ENCODE data around the gene G3BP1. TPM values are rescaled to one million over a fixed set of nuclear protein-coding genes. Genes with fewer than 3 reads are reported as not detected.

G3BP1 gene
- 295 and 342 TPM in 2 replicates for total RNA-seq (2014; rRNA removed; shearing (Covaris generic))
- polyA plus RNA-seq (2015; cell fraction: cytosol; rRNA removed): 151 and 163 TPM in 2 replicates
- polyA plus RNA-seq (2015; cell fraction: nucleus; rRNA removed): 289 and 320 TPM in 2 replicates

- DNase-seq (ENCODE audit: low read depth): peak; percentile 100
These were observed at the start of gene G3BP1 for GRCh38 chr5:151771259-151772028. Gene G3BP1, plus strand, starts transcription at chr5:151771954. Its CDS starts 14,667 bp downstream, at chr5:151786621.

- no peak for DNase-seq (ENCODE audit: low read depth)
These were observed 49.2 kb upstream of the G3BP1 start for GRCh38 chr5:151722546-151722945.

GRCh38 chr5:151724360-151724759, 47.4 kb upstream of the G3BP1 start:
- DNase-seq (ENCODE audit: low read depth): no peak

- peak; percentile 47 for DNase-seq (ENCODE audit: low read depth)
These were observed 42.2 kb upstream of the G3BP1 start for GRCh38 chr5:151729597-151729996.

- DNase-seq (ENCODE audit: low read depth): no peak
These were observed 41.4 kb upstream of the G3BP1 start for GRCh38 chr5:151730381-151730780.

GRCh38 chr5:151733358-151734063, 38.2 kb upstream of the G3BP1 start:
- no peak for DNase-seq (ENCODE audit: low read depth)

GRCh38 chr5:151734064-151734408, 37.7 kb upstream of the G3BP1 start:
- no peak for DNase-seq (ENCODE audit: low read depth)

GRCh38 chr5:151735646-151736045, 36.1 kb upstream of the G3BP1 start:
- DNase-seq (ENCODE audit: low read depth): no peak

- DNase-seq (ENCODE audit: low read depth): no peak
These were observed 34.3 kb upstream of the G3BP1 start for GRCh38 chr5:151737431-151737830.

GRCh38 chr5:151738125-151738848, 33.5 kb upstream of the G3BP1 start:
- no peak for DNase-seq (ENCODE audit: low read depth)

GRCh38 chr5:151739395-151739794, 32.4 kb upstream of the G3BP1 start:
- DNase-seq (ENCODE audit: low read depth): no peak

- peak; percentile 89 for DNase-seq (ENCODE audit: low read depth)
These were observed 31.8 kb upstream of the G3BP1 start for GRCh38 chr5:151739939-151740335.

GRCh38 chr5:151740336-151740942, 31.3 kb upstream of the G3BP1 start:
- peak; percentile 93 for DNase-seq (ENCODE audit: low read depth)

GRCh38 chr5:151740958-151741373, 30.8 kb upstream of the G3BP1 start:
- DNase-seq (ENCODE audit: low read depth): peak; percentile 74

- peak; percentile 90 for DNase-seq (ENCODE audit: low read depth)
These were observed 29.9 kb upstream of the G3BP1 start for GRCh38 chr5:151741678-151742423.

- DNase-seq (ENCODE audit: low read depth): peak; percentile 73
These were observed 28.9 kb upstream of the G3BP1 start for GRCh38 chr5:151742870-151743294.

- peak; percentile 10 for DNase-seq (ENCODE audit: low read depth)
These were observed 28.2 kb upstream of the G3BP1 start for GRCh38 chr5:151743530-151743929.

- DNase-seq (ENCODE audit: low read depth): peak; percentile 100
These were observed 26.6 kb upstream of the G3BP1 start for GRCh38 chr5:151745071-151745705.

- no peak for DNase-seq (ENCODE audit: low read depth)
These were observed 21.6 kb upstream of the G3BP1 start for GRCh38 chr5:151750121-151750520.

GRCh38 chr5:151751091-151751490, 20.7 kb upstream of the G3BP1 start:
- DNase-seq (ENCODE audit: low read depth): no peak
